Stomach (tissue), 9 donors: ENCODE results near the gene NEUROG1. TPM values are rescaled to one million over a fixed set of nuclear protein-coding genes. Genes with fewer than 3 reads are reported as not detected.
A peak's percentile ranks its signal among the peaks of the same experiment; 100 is the strongest.

Experiments
- DNase-seq, 2 donors: peaks; one replicate each; pipeline versions ENCODE4 v3.0.0 to v3.0.0-alpha.2; 2013 to 2019
- H3K27ac ChIP-seq, 5 donors: fragments of 200-600 bp in 4 of 5; sonication (generic) in 4 of 5; one replicate each; pipeline ENCODE4 v1.5.1; 2013 to 2019; ENCODE audit warnings: mild to moderate bottlenecking in 1 of 5, moderate library complexity in 1 of 5
- H3K27me3 ChIP-seq, 3 donors: fragments of 200-600 bp; sonication (generic); one replicate each; pipeline ENCODE4 v1.5.1; 2017 to 2019; ENCODE audit warnings: mixed run types in 1 of 3
- H3K36me3 ChIP-seq, 4 donors: fragments of 200-600 bp; sonication (generic); 1 replicate in 3 of 4; 2 replicates in 1 of 4; pipeline ENCODE4 v1.5.1; 2016 to 2019
- H3K4me1 ChIP-seq, 4 donors: fragments of 200-600 bp; sonication (generic); one replicate each; pipeline ENCODE4 v1.5.1; 2016 to 2019
- H3K4me3 ChIP-seq, 4 donors: fragments of 200-600 bp; sonication (generic) in 3 of 4; one replicate each; pipeline ENCODE4 v1.5.1; 2016 to 2019; ENCODE audit warnings: mild to moderate bottlenecking in 1 of 4
- H3K9me3 ChIP-seq, 4 donors: fragments of 200-600 bp; sonication (generic); one replicate each; pipeline ENCODE4 v1.5.1; 2016 to 2019
- EP300 ChIP-seq: sonication (generic); formaldehyde crosslinking; IDR thresholded peaks from one replicate; pipeline ENCODE4 v1.6.1; 2017; ENCODE audit warnings: antibody characterized with exemption
- POLR2A ChIP-seq, 4 donors: fragments of 450-650 bp; IDR thresholded peaks; one replicate each; pipeline ENCODE4 v1.6.1; 2016; ENCODE audit warnings: antibody characterized with exemption in 4 of 4, control low read depth in 2 of 4, mild to moderate bottlenecking in 1 of 4, moderate library complexity in 1 of 4
- POLR2AphosphoS5 ChIP-seq, 3 donors: sonication (generic); formaldehyde crosslinking; IDR thresholded peaks; one replicate each; pipeline ENCODE4 v1.6.1; 2016; ENCODE audit warnings: antibody characterized with exemption in 3 of 3
- WGBS, 5 donors: extraction: QIAGEN DNeasy Blood & Tissue Kit in 3 of 5; methylation state at CpG; one replicate each; pipeline versions ENCODE4 v1.1.5 to v1.1.7; 2013 to 2018; 5-methylcytosine and 5-hydroxymethylcytosine counted together
- intact Hi-C: fragments of 100-400 bp; cut with DNase I; formaldehyde crosslinking; loops from one replicate; pipeline ENCODE4 v1.15.1; 2023; ENCODE audit warnings: low total_unique reads
- polyA plus RNA-seq, 3 donors: library from polyadenylated mRNA; stranded (reverse); fragments of 200-250 nt; gene quantifications; one replicate each; pipeline ENCODE4 v1.2.3, GENCODE V29; 2013
- total RNA-seq, 5 donors: library from RNA; depleted of rRNA; stranded (reverse); fragments of >200 nt; gene quantifications; one replicate each; pipeline versions ENCODE4 v1.1.0 to v1.2.3, GENCODE V29; 2014 to 2016
- TF ChIP-seq, protein P1 (sequence below), 7 experiments: fragments of 450-650 bp in 4 of 7; fragments of 200-600 bp in 3 of 7; sonication (generic) in 3 of 7; IDR thresholded peaks; one replicate each; pipeline ENCODE4 v1.5.1; 2016 to 2019; ENCODE audit warnings: antibody characterized with exemption in 7 of 7, control low read depth in 2 of 7, mild to moderate bottlenecking in 1 of 7
- donor health status: healthy with polysubstance abuse.
- donor health status: Bipolar disorder and iron deficiency.
- donor health status: healthy.

NEUROG1 gene
- total and polyA plus RNA-seq, 8 donors, result not detected

DNA sequence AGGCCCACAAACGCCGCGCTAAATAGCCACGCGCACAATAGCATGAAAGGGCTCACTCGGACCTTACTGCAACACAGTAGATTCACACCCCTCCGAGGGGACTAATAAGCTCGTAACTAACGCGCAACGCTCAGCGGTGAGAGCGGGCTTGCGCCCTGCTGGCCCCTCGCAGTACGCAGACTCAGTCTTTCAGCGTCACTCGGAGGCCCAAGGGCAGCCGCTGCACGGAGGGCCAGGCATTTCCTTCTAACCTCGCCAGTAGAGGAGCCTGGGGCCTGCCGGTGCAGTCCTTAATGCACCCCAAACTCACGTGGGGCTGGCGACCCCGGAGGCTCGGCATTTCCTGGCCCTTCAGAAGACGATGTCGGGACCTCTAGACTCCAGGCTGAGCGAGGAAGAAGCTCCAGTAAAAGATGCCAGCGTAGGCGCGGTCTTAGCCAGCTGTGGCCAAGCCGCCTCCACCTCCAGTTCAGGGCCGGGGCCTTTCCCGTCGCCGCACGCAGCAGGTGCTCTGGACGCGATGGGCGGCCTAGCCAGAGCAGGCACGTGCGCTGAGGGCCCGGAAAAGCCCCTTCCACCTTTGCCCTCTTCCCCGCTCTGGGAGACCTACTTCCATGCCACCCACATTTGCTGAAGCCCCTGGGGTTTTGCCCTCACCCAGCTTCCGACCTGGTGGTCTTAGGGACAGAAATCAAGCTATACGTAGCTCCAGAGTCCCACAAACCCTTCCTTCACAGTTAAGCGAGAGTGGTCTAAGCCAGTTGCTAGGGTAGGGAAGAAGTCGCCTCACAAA, 45.3 kb downstream of the NEUROG1 start:
- H3K4me1 ChIP-seq, result peaks cover 21 to 47% (median 30%) of the 10 kb centered on the region in 4 donors
- no peak overlapping the region for H3K27ac ChIP-seq
- peak in 1 of 2 donors; percentile 45 for DNase-seq
- intact Hi-C loops, result no loop called here
- no peaks in the 10 kb centered on the region for H3K9me3 ChIP-seq
- TF ChIP-seq, protein P1, sequence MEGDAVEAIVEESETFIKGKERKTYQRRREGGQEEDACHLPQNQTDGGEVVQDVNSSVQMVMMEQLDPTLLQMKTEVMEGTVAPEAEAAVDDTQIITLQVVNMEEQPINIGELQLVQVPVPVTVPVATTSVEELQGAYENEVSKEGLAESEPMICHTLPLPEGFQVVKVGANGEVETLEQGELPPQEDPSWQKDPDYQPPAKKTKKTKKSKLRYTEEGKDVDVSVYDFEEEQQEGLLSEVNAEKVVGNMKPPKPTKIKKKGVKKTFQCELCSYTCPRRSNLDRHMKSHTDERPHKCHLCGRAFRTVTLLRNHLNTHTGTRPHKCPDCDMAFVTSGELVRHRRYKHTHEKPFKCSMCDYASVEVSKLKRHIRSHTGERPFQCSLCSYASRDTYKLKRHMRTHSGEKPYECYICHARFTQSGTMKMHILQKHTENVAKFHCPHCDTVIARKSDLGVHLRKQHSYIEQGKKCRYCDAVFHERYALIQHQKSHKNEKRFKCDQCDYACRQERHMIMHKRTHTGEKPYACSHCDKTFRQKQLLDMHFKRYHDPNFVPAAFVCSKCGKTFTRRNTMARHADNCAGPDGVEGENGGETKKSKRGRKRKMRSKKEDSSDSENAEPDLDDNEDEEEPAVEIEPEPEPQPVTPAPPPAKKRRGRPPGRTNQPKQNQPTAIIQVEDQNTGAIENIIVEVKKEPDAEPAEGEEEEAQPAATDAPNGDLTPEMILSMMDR (IDR thresholded peaks at IDR 0.05), result no peak
- no peak for TF ChIP-seq POLR2A (IDR thresholded peaks at IDR 0.05)
- H3K36me3 ChIP-seq, result no peaks in the 10 kb centered on the region
- H3K4me3 ChIP-seq, result peak overlapping the region in 2 of 4 donors; percentile 42 to 48
- peaks cover 6 to 76% (median 65%) of the 10 kb centered on the region in 3 donors for H3K27me3 ChIP-seq
- WGBS, 5 donors, result 27 to 37% (median 30%) methylated on average over 22 to 49 of the region's 49 CpGs

DNA sequence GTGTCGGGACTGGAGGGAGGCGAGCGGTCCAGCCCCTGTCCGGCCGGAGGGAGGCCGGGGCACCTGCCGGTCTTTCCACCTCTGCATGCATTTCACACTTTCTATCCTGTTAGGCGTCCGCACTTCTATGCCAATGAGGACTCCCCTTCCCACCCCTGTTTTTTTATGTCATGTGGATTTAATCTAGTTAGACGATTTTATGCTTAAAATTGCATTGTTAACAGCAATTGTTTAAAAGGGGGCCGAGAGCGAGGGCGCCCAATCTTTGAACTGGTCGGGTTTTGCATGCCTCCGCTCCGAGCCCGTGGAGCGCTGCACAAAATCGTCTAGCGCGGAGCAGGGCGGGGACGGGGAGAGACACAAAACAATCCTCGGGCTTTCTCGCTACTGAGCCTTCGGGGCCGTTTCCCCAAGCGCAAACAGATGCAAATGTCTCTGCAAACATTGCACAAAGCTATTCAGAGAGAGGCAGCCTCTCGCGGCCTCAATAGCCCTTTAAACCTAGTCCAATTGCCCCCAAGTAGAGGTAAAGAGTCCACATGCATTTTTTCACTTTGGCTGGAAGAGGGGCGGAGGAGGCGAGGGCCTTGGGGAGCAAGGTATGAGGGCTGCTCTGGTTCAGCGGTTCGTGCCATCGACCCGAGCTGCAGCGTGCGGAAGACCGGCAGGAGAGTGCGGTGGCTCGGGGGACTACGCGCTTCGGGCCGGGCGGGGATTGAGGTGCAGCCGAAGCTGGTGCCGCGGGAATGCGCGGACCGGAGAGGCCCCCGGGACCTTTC, 46.1 kb downstream of the NEUROG1 start:
- 7 to 17% (median 9%) methylated on average over 35 to 53 of the region's 53 CpGs for WGBS, 5 donors
- no peaks in the 10 kb centered on the region for H3K9me3 ChIP-seq
- peaks cover 6 to 78% (median 65%) of the 10 kb centered on the region in 3 donors for H3K27me3 ChIP-seq
- peaks cover 21 to 47% (median 30%) of the 10 kb centered on the region in 4 donors for H3K4me1 ChIP-seq
- intact Hi-C loops, result no loop called here
- H3K27ac ChIP-seq, result no peak overlapping the region
- peak overlapping the region; percentile 38 to 48 (median 43) for H3K4me3 ChIP-seq
- DNase-seq, result no peak
- H3K36me3 ChIP-seq, result no peaks in the 10 kb centered on the region
- TF ChIP-seq EP300, result no peak
- TF ChIP-seq, protein P1 (IDR thresholded peaks at IDR 0.05), result no peak
- TF ChIP-seq POLR2A (IDR thresholded peaks at IDR 0.05), result no peak
- TF ChIP-seq POLR2AphosphoS5 (IDR thresholded peaks at IDR 0.05), result no peak

DNA sequence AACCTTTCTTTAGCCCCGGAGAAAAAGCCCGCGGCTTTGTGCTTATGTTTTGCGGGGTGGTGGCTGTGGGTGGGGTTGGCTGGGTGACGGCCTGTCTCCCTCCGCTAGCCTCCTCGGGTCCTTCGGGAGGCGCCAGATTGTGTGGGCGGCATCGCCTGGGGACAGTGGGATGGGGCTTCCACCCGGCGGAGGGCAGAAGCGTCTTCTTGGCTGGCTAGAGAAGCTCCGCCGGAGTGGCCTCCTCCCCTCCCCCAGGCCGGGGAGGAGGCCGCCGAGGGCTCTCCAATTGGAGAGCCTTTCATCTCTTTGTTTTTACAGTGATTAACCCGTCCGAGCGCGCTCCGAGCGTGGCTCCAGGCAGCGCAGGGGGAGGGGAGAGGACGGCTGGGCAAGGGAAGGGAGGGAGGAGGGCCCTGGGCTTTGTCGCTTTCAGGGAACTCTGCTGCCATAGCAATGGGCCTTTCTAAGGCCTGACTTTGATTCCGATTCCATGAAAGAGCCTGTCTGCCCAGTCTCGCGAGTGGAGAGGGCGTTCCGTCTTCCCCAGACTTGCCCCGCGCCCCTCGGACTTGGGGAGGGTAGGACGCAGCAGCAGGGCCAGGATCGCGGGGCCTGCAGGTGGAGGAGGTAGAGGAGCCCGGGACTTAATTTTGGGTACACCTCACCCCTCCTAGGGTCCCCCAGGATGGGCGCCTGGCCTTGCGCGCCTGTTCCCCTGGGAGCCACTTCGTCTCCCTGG, 46.9 kb downstream of the NEUROG1 start:
- Histone ChIP-seq H3K36me3 (no peaks in the 10 kb centered on the region), H3K9me3 (no peaks in the 10 kb centered on the region), H3K4me3 (peak overlapping the region; percentile 38 to 48 (median 43)), H3K4me1 (peaks cover 21 to 44% (median 30%) of the 10 kb centered on the region in 4 donors), H3K27me3 (peaks cover 6 to 78% (median 65%) of the 10 kb centered on the region in 3 donors), H3K27ac (no peak overlapping the region)
- TF ChIP-seq POLR2A (IDR thresholded peaks at IDR 0.05) (no peak), EP300 (no peak)
- 2 to 8% (median 2%) methylated on average over 34 to 44 of the region's 44 CpGs for WGBS, 5 donors
- intact Hi-C loops, result no loop called here
- peak in 1 of 2 donors; percentile 78 for DNase-seq

DNA sequence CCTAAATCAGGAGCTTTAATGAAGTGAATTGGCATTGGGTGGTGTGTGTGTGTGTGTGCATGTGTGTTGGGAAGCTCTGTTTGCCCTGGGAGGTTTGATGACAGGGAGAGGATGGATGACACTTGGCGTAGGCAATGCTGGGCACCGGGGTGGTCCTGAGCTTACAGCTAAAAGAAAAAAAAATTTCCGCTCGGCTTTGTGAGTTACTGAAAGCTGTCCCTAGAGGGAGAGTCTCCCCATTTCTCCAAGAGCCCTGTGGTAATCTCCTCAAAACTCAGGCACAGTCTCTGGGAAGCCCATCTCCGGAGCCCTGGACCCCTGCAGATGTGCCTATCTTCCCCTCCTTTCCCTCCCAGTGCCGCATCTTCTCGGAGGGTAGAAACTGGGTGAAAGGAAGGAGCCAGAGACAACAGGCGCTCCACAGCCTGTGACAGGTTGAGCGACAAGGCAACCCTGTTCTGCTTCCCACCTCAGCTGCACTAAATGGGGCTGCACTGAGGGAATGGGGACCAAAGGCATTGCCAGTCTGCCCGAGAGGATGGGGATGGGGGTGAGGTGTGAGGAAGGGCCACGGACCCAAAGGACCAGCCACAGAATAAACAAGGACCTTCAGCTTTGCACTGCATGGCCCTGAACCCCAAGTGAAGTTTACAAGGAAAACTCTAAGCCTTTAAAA, 47.8 kb downstream of the NEUROG1 start:
- Histone ChIP-seq H3K36me3 (no peaks in the 10 kb centered on the region), H3K4me3 (no peak overlapping the region), H3K9me3 (no peaks in the 10 kb centered on the region), H3K4me1 (peaks cover 21 to 39% (median 30%) of the 10 kb centered on the region in 4 donors), H3K27me3 (peaks cover 6 to 79% (median 65%) of the 10 kb centered on the region in 3 donors), H3K27ac (no peak overlapping the region)
- intact Hi-C loops, result no loop called here
- no peak for DNase-seq
- TF ChIP-seq, protein P1 (IDR thresholded peaks at IDR 0.05), result no peak
- TF ChIP-seq EP300, result no peak
- no peak for TF ChIP-seq POLR2AphosphoS5 (IDR thresholded peaks at IDR 0.05)
- no peak for TF ChIP-seq POLR2A (IDR thresholded peaks at IDR 0.05)
- 29 to 37% (median 35%) methylated on average over 11 of the region's 11 CpGs for WGBS, 5 donors
